H1 (cell line): ENCODE measurements around the gene SLC27A2.

Experiments used
- EZH2 ChIP-seq: fragments of 200-600 bp; sonication (generic); IDR thresholded peaks from 2 replicates; pipeline ENCODE4 v1.7.1; 2012; ENCODE audit warnings: low read depth, mild to moderate bottlenecking, moderate library complexity, low read length, inconsistent platforms; ENCODE audit not compliant: severe bottlenecking
- POLR2A ChIP-seq, 2 experiments: IDR thresholded peaks; 1 replicate in 1 of 2; 2 replicates in 1 of 2; pipeline ENCODE4 v1.6.1; 2011; ENCODE audit warnings: low read depth in 2 of 2, low read length in 2 of 2, mild to moderate bottlenecking in 2 of 2; ENCODE audit errors: control extremely low read depth in 1 of 2
- SRF ChIP-seq: IDR thresholded peaks from 2 replicates; pipeline ENCODE4 v1.6.1; 2011; ENCODE audit warnings: mild to moderate bottlenecking, low read depth, low read length, moderate library complexity
- SUZ12 ChIP-seq: fragments of 200-600 bp; sonication (generic); IDR thresholded peaks from 2 replicates; pipeline ENCODE4 v1.6.1; 2012; ENCODE audit warnings: mild to moderate bottlenecking, inconsistent platforms, low read length, moderate library complexity, mixed read lengths
- TF ChIP-seq, protein P1 (sequence below), 3 experiments: IDR thresholded peaks; 1 replicate in 2 of 3; 2 replicates in 1 of 3; pipeline versions ENCODE4 v1.5.1 to v1.6.1; 2011; ENCODE audit warnings: low read length in 3 of 3, mild to moderate bottlenecking in 3 of 3, inconsistent platforms in 2 of 3, low read depth in 1 of 3, moderate library complexity in 1 of 3; ENCODE audit not compliant: insufficient read depth in 1 of 3; ENCODE audit errors: control extremely low read depth in 1 of 3

DNA sequence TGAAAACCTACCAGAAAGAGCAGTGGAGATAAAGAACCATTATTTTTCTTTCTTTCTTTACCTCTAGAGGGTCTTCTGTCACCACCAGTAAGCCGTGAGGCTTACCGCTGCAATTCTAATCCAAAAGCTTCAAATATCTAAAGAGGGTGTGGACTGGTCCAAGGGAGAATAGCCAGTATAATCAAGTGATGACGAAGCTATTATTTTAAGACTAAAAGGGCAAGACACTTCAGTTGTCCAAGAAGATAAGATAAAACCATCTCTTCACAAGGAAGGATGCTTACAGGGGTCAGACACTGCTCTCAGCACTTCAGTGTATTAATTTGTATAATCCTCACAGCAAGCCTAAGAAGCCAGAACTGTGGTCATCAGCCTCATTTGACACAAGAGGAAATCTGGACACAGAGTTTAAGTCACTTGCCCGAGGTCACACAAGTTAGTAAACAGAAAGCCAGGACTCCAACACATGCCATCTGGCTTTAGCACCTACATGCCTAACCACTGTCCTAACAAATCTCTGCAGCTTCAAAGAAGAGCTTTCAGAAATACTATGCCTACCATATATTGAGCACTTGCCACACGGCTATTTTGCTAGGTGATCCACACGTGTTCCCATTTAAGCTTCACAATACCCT, 68.9 kb downstream of the SLC27A2 start:
- TF ChIP-seq SUZ12 = no peak
- TF ChIP-seq POLR2A (IDR thresholded peaks at IDR 0.05; ENCODE audit: control extremely low read depth in 1 of 2, low read depth in 2 of 2, low read length in 2 of 2) = no peak
- no peak for TF ChIP-seq EZH2
- TF ChIP-seq, protein P1, sequence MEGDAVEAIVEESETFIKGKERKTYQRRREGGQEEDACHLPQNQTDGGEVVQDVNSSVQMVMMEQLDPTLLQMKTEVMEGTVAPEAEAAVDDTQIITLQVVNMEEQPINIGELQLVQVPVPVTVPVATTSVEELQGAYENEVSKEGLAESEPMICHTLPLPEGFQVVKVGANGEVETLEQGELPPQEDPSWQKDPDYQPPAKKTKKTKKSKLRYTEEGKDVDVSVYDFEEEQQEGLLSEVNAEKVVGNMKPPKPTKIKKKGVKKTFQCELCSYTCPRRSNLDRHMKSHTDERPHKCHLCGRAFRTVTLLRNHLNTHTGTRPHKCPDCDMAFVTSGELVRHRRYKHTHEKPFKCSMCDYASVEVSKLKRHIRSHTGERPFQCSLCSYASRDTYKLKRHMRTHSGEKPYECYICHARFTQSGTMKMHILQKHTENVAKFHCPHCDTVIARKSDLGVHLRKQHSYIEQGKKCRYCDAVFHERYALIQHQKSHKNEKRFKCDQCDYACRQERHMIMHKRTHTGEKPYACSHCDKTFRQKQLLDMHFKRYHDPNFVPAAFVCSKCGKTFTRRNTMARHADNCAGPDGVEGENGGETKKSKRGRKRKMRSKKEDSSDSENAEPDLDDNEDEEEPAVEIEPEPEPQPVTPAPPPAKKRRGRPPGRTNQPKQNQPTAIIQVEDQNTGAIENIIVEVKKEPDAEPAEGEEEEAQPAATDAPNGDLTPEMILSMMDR (IDR thresholded peaks at IDR 0.05; ENCODE audit: control extremely low read depth in 1 of 3, insufficient read depth in 1 of 3, low read depth in 1 of 3, low read length in 3 of 3) = no peak
- no peak for TF ChIP-seq SRF
